ENCODE data around the gene STX16. TPM values are rescaled to one million over a fixed set of nuclear protein-coding genes. Genes with fewer than 3 reads are reported as not detected.

STX16 gene
- total RNA-seq, 1 donor from 2014 or later, result 78.8 TPM

GRCh38 chr20:58649288-58650180, 1.5 kb upstream of the STX16 start:
- no peaks in the 10 kb centered on the region for H3K9me3 Mint-ChIP-seq (ENCODE audit: low read depth)
- DNase-seq (ENCODE audit: low spot score, unreplicated experiment), result no peak
- peak overlapping the region; percentile 90 for H3K27ac Mint-ChIP-seq
- H3K36me3 Mint-ChIP-seq (ENCODE audit: insufficient read depth), result no peaks in the 10 kb centered on the region
- H3K27me3 Mint-ChIP-seq, result peaks cover 12% of the 10 kb centered on the region
- no peak for TF ChIP-seq CTCF (IDR thresholded peaks at IDR 0.05; ENCODE audit: unreplicated experiment)
- H3K4me1 Mint-ChIP-seq (ENCODE audit: low read depth), result peaks cover 14% of the 10 kb centered on the region
- H3K4me3 Mint-ChIP-seq (ENCODE audit: low read depth), result peak overlapping the region; percentile 75

DNA sequence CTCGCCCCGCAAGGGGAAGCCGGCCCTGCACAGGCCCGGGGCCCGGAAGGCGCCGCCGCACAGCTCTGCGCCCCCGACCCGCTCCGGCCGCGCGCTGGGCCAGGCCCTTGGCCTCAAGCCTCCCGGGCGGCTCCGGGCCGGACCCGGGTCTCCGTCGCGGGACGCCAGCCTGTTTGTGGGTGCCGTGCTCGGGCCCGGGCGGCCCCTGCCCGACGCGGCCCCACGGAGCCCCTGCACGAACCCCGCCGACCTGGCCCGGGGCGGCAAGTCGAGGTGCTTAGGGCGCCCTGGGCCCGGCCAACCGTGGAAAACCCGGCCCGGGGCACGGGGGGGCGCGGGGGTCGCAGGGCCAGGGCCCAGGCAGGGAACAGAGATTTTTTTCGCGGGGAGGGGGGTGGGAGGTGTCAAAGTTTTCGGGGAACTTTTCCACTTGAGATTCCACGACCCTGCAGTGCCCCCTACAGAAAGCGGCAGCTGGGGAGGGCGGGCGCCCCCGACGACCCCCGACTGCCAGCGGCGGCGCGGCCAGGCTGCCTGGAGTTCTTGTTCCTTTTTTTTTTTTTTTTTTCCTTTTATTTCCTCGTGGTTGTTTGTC, 805 bp upstream of the STX16 start:
- no peak for TF ChIP-seq CTCF (IDR thresholded peaks at IDR 0.05; ENCODE audit: unreplicated experiment)
- Mint-ChIP-seq H3K27ac (peak overlapping the region; percentile 99), H3K9me3 (ENCODE audit: low read depth) (no peaks in the 10 kb centered on the region), H3K4me1 (ENCODE audit: low read depth) (peaks cover 16% of the 10 kb centered on the region), H3K27me3 (peaks cover 12% of the 10 kb centered on the region), H3K36me3 (ENCODE audit: insufficient read depth) (no peaks in the 10 kb centered on the region), H3K4me3 (ENCODE audit: low read depth) (peak overlapping the region; percentile 100)
- peak; percentile 25 for DNase-seq (ENCODE audit: low spot score, unreplicated experiment)

DNA sequence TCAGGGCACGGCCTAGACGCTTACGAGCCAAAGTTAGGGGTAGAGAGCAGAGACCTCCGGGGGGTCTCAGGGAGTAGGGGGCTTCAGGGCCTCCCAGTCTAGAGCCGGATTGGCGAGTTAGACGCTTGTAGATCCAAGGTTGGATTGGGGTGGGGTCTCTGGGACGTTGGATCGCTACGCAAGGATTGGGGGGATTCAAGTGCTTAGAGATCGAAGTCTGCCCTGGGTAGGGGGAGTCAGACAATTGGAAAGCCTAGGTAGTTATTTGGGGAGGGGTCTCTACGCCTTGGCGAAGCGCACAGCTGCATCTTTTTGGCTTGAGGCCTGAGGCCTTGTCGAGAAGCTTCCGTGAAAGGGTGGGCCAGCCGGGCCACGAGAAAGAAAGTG, 469 bp downstream of the STX16 start:
- Mint-ChIP-seq H3K9me3 (ENCODE audit: low read depth) (no peaks in the 10 kb centered on the region), H3K27me3 (peaks cover 8% of the 10 kb centered on the region), H3K27ac (peak overlapping the region; percentile 99), H3K4me1 (ENCODE audit: low read depth) (peaks cover 26% of the 10 kb centered on the region), H3K4me3 (ENCODE audit: low read depth) (peak overlapping the region; percentile 100), H3K36me3 (ENCODE audit: insufficient read depth) (no peaks in the 10 kb centered on the region)
- TF ChIP-seq CTCF (IDR thresholded peaks at IDR 0.05; ENCODE audit: unreplicated experiment), result no peak
- DNase-seq (ENCODE audit: low spot score, unreplicated experiment), result peak; percentile 43

GRCh38 chr20:58651946-58652605, 993 bp downstream of the STX16 start:
- Mint-ChIP-seq H3K36me3 (ENCODE audit: insufficient read depth) (no peaks in the 10 kb centered on the region), H3K4me3 (ENCODE audit: low read depth) (peak overlapping the region; percentile 100), H3K9me3 (ENCODE audit: low read depth) (no peaks in the 10 kb centered on the region), H3K4me1 (ENCODE audit: low read depth) (peaks cover 31% of the 10 kb centered on the region), H3K27me3 (peaks cover 5% of the 10 kb centered on the region), H3K27ac (peak overlapping the region; percentile 99)
- no peak for DNase-seq (ENCODE audit: low spot score, unreplicated experiment)
- no peak for TF ChIP-seq CTCF (IDR thresholded peaks at IDR 0.05; ENCODE audit: unreplicated experiment)

DNA sequence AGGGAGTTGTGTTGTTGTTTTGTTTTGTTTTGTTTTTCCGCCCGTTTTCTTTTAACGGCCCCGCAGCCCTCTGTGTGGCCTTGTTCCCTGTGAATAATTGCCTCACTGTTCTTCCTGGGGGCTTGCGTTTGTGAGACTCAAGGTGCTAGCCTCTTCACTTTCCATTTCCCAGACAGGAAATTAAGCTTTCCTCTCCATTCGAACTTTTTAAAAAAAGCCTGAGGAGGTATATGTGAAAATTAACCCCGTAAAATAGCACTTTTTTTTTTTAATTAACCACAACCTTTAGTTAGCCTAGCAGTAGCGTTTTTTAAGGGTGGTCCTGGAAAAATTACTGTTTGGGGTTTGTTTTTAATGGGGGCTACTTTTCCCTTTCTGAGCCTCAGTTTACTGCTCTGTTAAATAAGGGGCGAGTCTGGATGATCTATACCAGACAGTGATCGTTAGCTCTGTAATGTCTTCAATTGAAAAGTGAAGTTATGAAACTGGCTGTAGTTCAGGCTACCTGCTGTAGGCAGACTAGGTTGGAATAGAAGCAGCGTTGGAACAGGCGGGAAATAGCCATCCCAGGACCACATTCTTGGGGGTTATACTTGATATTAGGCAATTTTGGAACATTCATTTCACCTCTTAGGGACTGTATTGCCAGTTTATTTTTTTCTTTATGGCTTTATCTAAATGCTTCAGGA, 1.7 kb downstream of the STX16 start:
- no peak for TF ChIP-seq CTCF (IDR thresholded peaks at IDR 0.05; ENCODE audit: unreplicated experiment)
- Mint-ChIP-seq H3K36me3 (ENCODE audit: insufficient read depth) (no peaks in the 10 kb centered on the region), H3K9me3 (ENCODE audit: low read depth) (no peaks in the 10 kb centered on the region), H3K27ac (peak overlapping the region; percentile 99), H3K27me3 (peaks cover 5% of the 10 kb centered on the region), H3K4me1 (ENCODE audit: low read depth) (peaks cover 37% of the 10 kb centered on the region), H3K4me3 (ENCODE audit: low read depth) (peak overlapping the region; percentile 100)
- no peak for DNase-seq (ENCODE audit: low spot score, unreplicated experiment)
